VCaP (cell line): ENCODE measurements around the gene SH3GLB2.

Experiments used
- H3K27ac ChIP-seq: fragments of 450-650 bp; 2 replicates; pipeline ENCODE4 v1.5.1; 2017
- TF ChIP-seq, protein P1 (sequence below): fragments of 450-650 bp; conservative IDR thresholded peaks from 2 replicates; pipeline ENCODE4 v1.5.1; 2017; ENCODE audit warnings: mild to moderate bottlenecking, moderate library complexity

The SH3GLB2 gene

DNA sequence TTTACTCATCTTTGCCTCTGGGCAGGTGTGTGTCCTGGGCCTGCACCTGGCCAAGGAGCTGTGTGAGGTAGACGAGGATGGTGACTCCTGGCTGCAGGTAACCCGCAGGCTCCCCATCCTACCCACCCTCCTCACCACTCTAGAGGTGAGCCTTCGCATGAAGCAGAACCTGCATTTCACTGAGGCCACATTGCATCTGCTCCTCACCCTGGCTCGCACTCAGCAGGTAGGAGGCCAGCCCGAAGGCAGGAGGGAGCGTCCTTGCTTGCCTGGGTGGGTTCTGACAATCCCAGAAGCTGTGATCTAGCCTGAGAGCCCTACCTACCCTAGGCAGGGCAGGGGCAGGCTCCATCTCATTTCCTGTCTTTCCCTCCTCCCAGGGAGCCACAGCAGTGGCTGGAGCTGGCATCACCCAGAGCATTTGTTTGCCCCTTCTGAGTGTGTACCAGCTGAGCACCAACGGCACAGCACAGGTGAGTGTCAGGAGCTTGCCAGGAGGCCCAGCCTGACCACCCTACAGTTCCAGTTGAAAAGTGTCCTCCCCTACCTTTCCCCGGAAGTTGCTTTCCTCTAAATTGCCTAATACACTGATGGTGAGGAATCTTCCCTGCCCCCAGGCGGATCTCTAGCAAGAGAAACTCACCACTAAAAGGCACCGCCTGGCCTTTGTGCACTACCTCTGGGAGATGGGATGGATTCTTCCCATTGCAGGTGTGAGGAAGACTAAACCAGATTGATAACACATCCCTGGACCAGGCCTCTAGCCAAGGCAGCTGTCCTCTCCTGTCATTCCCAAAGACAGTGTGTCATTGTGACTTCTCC is 26.4 kb downstream of the SH3GLB2 start:
- TF ChIP-seq, protein P1, sequence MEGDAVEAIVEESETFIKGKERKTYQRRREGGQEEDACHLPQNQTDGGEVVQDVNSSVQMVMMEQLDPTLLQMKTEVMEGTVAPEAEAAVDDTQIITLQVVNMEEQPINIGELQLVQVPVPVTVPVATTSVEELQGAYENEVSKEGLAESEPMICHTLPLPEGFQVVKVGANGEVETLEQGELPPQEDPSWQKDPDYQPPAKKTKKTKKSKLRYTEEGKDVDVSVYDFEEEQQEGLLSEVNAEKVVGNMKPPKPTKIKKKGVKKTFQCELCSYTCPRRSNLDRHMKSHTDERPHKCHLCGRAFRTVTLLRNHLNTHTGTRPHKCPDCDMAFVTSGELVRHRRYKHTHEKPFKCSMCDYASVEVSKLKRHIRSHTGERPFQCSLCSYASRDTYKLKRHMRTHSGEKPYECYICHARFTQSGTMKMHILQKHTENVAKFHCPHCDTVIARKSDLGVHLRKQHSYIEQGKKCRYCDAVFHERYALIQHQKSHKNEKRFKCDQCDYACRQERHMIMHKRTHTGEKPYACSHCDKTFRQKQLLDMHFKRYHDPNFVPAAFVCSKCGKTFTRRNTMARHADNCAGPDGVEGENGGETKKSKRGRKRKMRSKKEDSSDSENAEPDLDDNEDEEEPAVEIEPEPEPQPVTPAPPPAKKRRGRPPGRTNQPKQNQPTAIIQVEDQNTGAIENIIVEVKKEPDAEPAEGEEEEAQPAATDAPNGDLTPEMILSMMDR: no peak

DNA sequence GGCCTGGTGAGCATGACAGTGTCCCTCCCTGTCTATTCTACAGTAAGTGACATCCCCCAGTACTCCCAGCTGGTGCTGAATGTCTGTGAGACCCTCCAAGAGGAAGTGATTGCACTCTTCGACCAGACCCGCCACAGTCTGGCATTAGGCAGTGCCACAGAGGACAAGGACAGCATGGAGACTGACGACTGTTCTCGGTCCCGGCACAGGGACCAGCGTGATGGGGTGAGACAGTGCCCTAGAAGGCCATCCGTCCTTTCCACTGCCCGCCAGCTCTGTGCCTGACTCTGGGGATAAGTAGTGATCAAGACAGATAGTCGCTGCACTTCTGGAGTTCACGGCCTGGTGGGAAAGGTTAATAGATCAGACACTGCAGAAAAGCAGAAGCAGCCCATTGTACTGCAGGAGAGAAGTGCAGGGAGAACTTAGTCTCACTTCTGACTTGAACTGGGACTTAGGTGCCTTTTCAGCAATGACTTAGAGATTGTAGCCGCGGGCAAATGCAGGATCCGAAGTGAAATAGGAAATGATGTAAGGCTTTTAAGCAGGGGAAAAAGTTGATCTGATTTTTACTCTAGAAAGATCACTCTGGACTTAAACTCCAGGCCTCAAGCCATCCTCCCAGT is 28.4 kb downstream of the SH3GLB2 start:
- TF ChIP-seq, protein P1: no peak
- H3K27ac ChIP-seq: no peak overlapping the region

More for the DNA sequence above, 26.4 kb downstream of the SH3GLB2 start:
- H3K27ac ChIP-seq: no peak overlapping the region

DNA sequence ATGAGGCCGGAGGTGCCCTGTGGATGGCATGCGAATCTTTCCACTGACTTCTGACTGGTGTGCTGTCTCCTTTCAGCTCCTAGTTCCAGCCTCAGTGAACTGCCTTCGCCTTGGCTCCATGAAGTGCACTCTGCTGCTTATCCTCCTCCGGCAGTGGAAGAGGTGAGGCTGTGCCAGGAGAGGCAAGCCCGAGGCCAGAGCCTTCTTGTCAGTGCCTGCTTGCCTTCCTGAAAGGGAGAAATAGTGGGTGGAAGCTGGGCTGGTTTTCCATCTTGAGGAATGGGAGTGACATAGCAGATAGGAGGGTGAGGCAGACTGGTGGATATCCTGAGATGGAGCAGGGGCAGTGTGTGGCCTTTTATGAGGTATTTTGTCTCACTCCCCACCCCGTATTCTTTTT is 29.7 kb downstream of the SH3GLB2 start:
- TF ChIP-seq, protein P1: no peak

DNA sequence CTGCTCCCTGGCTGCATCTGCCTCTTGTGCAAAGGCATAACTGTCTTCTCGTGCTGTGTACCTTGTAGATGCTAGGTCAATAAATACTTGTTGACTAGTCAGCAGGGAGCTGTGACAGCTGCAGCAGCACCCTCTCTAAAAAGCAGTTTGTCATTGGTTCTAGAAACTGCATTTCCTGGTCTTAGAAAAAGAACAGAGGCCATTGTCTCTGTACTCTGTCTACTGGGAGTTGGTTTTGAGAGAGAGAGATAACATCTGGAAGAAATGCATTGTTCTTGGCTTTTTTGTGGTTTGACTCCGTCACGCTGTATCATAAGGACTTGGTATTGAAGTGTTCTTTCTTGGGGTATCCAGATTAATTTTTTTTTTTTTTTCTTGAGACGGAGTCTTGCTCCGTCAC is 32.3 kb downstream of the SH3GLB2 start:
- TF ChIP-seq, protein P1: no peak
- no peak overlapping the region for H3K27ac ChIP-seq

More for the DNA sequence above, 29.7 kb downstream of the SH3GLB2 start:
- H3K27ac ChIP-seq: no peak overlapping the region

DNA sequence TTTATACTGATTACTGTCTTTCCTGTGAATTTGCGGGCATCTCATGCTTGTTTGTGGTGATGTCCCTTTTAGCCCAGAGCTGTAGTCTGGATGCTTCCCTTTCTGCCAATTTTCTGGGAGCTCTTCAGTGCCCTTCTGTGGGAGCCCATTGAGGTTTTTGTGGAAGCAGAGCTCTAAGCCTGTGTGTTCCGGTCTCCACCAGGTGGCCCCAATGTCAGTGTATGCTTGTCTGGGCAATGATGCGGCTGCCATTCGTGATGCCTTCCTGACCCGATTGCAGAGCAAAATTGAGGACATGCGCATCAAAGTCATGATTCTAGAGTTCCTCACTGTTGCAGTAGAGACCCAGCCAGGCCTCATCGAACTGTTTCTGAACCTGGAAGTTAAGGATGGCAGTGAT is 35.1 kb downstream of the SH3GLB2 start:
- H3K27ac ChIP-seq: no peak overlapping the region
- TF ChIP-seq, protein P1: peak; percentile 52

DNA sequence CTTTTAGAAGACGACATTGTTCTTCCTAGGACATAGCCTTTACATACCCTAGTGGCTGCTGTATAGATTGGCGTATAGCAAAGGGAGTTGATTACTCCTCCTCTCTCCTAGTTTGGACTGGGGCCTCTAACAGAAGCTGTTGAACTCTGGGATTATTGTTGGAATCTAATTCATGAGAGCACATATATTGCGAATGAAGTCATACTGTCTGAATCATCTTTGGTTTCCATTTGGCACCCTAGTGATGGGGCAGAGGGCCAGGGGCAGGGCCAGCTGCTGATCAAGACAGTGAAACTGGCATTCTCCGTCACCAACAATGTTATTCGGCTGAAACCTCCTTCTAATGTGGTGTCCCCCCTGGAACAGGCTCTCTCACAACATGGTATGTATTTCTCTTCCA is 40.3 kb downstream of the SH3GLB2 start:
- TF ChIP-seq, protein P1: no peak
- no peak overlapping the region for H3K27ac ChIP-seq

DNA sequence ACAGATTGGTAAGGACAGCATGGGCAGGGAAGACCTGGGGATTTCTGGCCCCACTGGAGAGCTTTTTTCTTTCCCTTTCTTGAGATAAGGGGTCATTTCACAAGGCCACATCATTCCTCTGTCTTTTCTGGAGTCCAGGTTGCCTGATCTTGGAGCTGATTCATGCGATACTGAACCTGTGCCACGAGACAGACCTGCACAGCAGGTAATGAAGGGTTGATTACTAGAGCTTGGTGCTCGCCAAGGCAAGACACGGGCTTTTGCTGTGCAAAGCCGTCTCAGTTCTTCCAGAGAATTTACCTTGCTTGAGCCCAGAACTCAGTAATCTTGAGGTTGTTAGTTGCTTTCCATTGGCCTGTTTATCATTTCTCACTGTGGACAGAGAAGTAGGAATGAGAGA is 41.5 kb downstream of the SH3GLB2 start:
- H3K27ac ChIP-seq: no peak overlapping the region
- TF ChIP-seq, protein P1: no peak
